Measurements from ENCODE around the gene LINGO1.

GRCh38 chr15:77640615-77641014 lies 7.9 kb upstream of the LINGO1 start:
- TF ChIP-seq CTCF (IDR thresholded peaks at IDR 0.05) (no peak), POLR2A (IDR thresholded peaks at IDR 0.05) (no peak)

Data from adrenal gland (tissue), 5 donors.